CD4-positive, alpha-beta T cell treated with Interleukin-6 for 4 hours (primary cell): ENCODE results near the gene TMEM131.
"Not testable (repeated sequence)": the region's sequence is repeated elsewhere in the genome, so short reads cannot be mapped to it uniquely, and the experiment has no call there.

ENCODE experiments used
- DNase-seq: peaks from one replicate; pipeline ENCODE4 v3.0.0-alpha.2; 2020; ENCODE audit warnings: mixed read lengths

Gene TMEM131

GRCh38 chr2:97853057-97853456 is 142.7 kb downstream of the TMEM131 start:
- DNase-seq = not testable (repeated sequence)

- no peak for DNase-seq
Measured at GRCh38 chr2:97851172-97851571, 144.6 kb downstream of the TMEM131 start.

GRCh38 chr2:97849881-97850528 is 145.7 kb downstream of the TMEM131 start:
- DNase-seq = no peak

GRCh38 chr2:97848306-97848705 is 147.4 kb downstream of the TMEM131 start:
- DNase-seq = no peak

- not testable (repeated sequence) for DNase-seq
Measured at GRCh38 chr2:97846716-97847115, 149.0 kb downstream of the TMEM131 start.

GRCh38 chr2:97845818-97846217 is 149.9 kb downstream of the TMEM131 start:
- no peak for DNase-seq

- DNase-seq = no peak
Measured at GRCh38 chr2:97845133-97845532, 150.6 kb downstream of the TMEM131 start.

GRCh38 chr2:97844311-97844859 is 151.4 kb downstream of the TMEM131 start:
- no peak for DNase-seq

- DNase-seq = no peak
Measured at GRCh38 chr2:97840198-97840597, 155.6 kb downstream of the TMEM131 start.

GRCh38 chr2:97834610-97835009 is 161.1 kb downstream of the TMEM131 start:
- no peak for DNase-seq

- no peak for DNase-seq
Measured at GRCh38 chr2:97831121-97831520, 164.6 kb downstream of the TMEM131 start.

- DNase-seq = not testable (repeated sequence)
Measured at GRCh38 chr2:97829255-97829654, 166.5 kb downstream of the TMEM131 start.

- DNase-seq = not testable (repeated sequence)
Measured at GRCh38 chr2:97827013-97827412, 168.7 kb downstream of the TMEM131 start.

GRCh38 chr2:97826266-97826847 is 169.4 kb downstream of the TMEM131 start:
- DNase-seq = not testable (repeated sequence)

- DNase-seq = not testable (repeated sequence)
Measured at GRCh38 chr2:97824011-97824410, 171.7 kb downstream of the TMEM131 start.

- DNase-seq = not testable (repeated sequence)
Measured at GRCh38 chr2:97821862-97822261, 173.9 kb downstream of the TMEM131 start.

- no peak for DNase-seq
Measured at GRCh38 chr2:97819754-97820153, 176.0 kb downstream of the TMEM131 start.

GRCh38 chr2:97816411-97816810 is 179.3 kb downstream of the TMEM131 start:
- DNase-seq = no peak

- no peak for DNase-seq
Measured at GRCh38 chr2:97812931-97813330, 182.8 kb downstream of the TMEM131 start.

- DNase-seq = no peak
Measured at GRCh38 chr2:97808816-97809215, 186.9 kb downstream of the TMEM131 start.

GRCh38 chr2:97806738-97807618 is 188.8 kb downstream of the TMEM131 start:
- DNase-seq = peak; percentile 79

GRCh38 chr2:97805776-97806175 is 190.0 kb downstream of the TMEM131 start:
- DNase-seq = no peak

GRCh38 chr2:97801028-97801427 is 194.7 kb downstream of the TMEM131 start:
- DNase-seq = no peak
